ENCODE data around the gene SPSB1.

The SPSB1 gene

GRCh38 chr1:9300573-9300972 is 7.9 kb downstream of the SPSB1 start:
- DNase-seq (ENCODE audit: low read depth): no peak
- no peak overlapping the region for H3K4me3 ChIP-seq (ENCODE audit: low read length)
- no peak for TF ChIP-seq CTCF (conservative IDR thresholded peaks at IDR 0.05; ENCODE audit: low read depth, low read length)

GRCh38 chr1:9302745-9303524 is 10.2 kb downstream of the SPSB1 start:
- no peak for DNase-seq (ENCODE audit: low read depth)

GRCh38 chr1:9303916-9304315 is 11.2 kb downstream of the SPSB1 start:
- no peak overlapping the region for H3K4me3 ChIP-seq (ENCODE audit: low read length)
- no peak for TF ChIP-seq CTCF (conservative IDR thresholded peaks at IDR 0.05; ENCODE audit: low read depth, low read length)
- no peak for DNase-seq (ENCODE audit: low read depth)

More at GRCh38 chr1:9302745-9303524, 10.2 kb downstream of the SPSB1 start:
- no peak overlapping the region for H3K4me3 ChIP-seq (ENCODE audit: low read length)
- no peak for TF ChIP-seq CTCF (conservative IDR thresholded peaks at IDR 0.05; ENCODE audit: low read depth, low read length)

- no peak for TF ChIP-seq CTCF (conservative IDR thresholded peaks at IDR 0.05; ENCODE audit: low read depth, low read length)
- no peak overlapping the region for H3K4me3 ChIP-seq (ENCODE audit: low read length)
- DNase-seq (ENCODE audit: low read depth): no peak
These were observed 12.5 kb downstream of the SPSB1 start for GRCh38 chr1:9305216-9305615.

GRCh38 chr1:9306006-9306405 is 13.3 kb downstream of the SPSB1 start:
- no peak for TF ChIP-seq CTCF (conservative IDR thresholded peaks at IDR 0.05; ENCODE audit: low read depth, low read length)
- DNase-seq (ENCODE audit: low read depth): no peak
- H3K4me3 ChIP-seq (ENCODE audit: low read length): no peak overlapping the region

GRCh38 chr1:9307303-9307702 is 14.6 kb downstream of the SPSB1 start:
- no peak for DNase-seq (ENCODE audit: low read depth)
- no peak for TF ChIP-seq CTCF (conservative IDR thresholded peaks at IDR 0.05; ENCODE audit: low read depth, low read length)

GRCh38 chr1:9308236-9308785 is 15.6 kb downstream of the SPSB1 start:
- no peak for DNase-seq (ENCODE audit: low read depth)
- no peak overlapping the region for H3K4me3 ChIP-seq (ENCODE audit: low read length)
- no peak for TF ChIP-seq CTCF (conservative IDR thresholded peaks at IDR 0.05; ENCODE audit: low read depth, low read length)

More at GRCh38 chr1:9307303-9307702, 14.6 kb downstream of the SPSB1 start:
- no peak overlapping the region for H3K4me3 ChIP-seq (ENCODE audit: low read length)
